ENCODE data around the gene ARHGEF7.
"Not testable (repeated sequence)": the region's sequence is repeated elsewhere in the genome, so short reads cannot be mapped to it uniquely, and the experiment has no call there.

ARHGEF7 gene

GRCh38 chr13:111082240-111082639 lies 32.9 kb upstream of the ARHGEF7 start:
- Histone ChIP-seq H3K27ac (ENCODE audit: low read depth, low read length) (no peak overlapping the region), H3K4me3 (ENCODE audit: low read depth in 1 of 2, low read length in 2 of 2) (no peak overlapping the region), H3K9ac (ENCODE audit: low read length) (no peak overlapping the region), H3K27me3 (ENCODE audit: control insufficient read depth in 1 of 2, insufficient read depth in 2 of 2, low read length in 2 of 2) (no peaks in the 10 kb centered on the region), H3K9me3 (ENCODE audit: low read length) (no peaks in the 10 kb centered on the region), H3K36me3 (ENCODE audit: insufficient read depth, low read length) (no peaks in the 10 kb centered on the region), H3K4me1 (ENCODE audit: insufficient read depth, low read length) (no peaks in the 10 kb centered on the region)

- H3K36me3 ChIP-seq (ENCODE audit: insufficient read depth, low read length); H3K27me3 ChIP-seq (ENCODE audit: control insufficient read depth in 1 of 2, insufficient read depth in 2 of 2, low read length in 2 of 2); H3K9me3 ChIP-seq (ENCODE audit: low read length); H3K9ac ChIP-seq (ENCODE audit: low read length); H3K27ac ChIP-seq (ENCODE audit: low read depth, low read length); H3K4me1 ChIP-seq (ENCODE audit: insufficient read depth, low read length); H3K4me3 ChIP-seq (ENCODE audit: low read depth in 1 of 2, low read length in 2 of 2): not testable (repeated sequence)
These were observed 32.3 kb upstream of the ARHGEF7 start for GRCh38 chr13:111082769-111083168.

DNA sequence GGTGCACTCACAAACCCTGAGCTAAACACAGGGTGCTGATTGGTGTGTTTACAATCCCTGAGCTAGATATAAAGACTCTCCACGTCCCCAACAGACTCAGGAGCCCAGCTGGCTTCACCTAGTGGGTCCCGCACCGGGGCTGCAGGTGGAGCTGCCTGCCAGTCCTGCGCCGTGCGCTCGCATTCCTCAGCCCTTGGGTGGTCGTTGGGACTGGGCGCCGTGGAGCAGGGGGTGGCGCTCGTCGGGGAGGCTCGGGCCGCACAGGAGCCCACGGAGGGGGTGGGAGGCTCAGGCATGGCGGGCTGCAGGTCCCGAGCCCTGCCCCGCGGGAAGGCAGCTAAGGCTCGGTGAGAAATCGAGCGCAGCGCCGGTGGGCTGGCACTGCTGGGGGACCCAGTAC lies 31.4 kb upstream of the ARHGEF7 start:
- H3K27me3 ChIP-seq (ENCODE audit: control insufficient read depth in 1 of 2, insufficient read depth in 2 of 2, low read length in 2 of 2); H3K27ac ChIP-seq (ENCODE audit: low read depth, low read length); H3K9ac ChIP-seq (ENCODE audit: low read length); H3K4me1 ChIP-seq (ENCODE audit: insufficient read depth, low read length); H3K4me3 ChIP-seq (ENCODE audit: low read depth in 1 of 2, low read length in 2 of 2); H3K9me3 ChIP-seq (ENCODE audit: low read length); H3K36me3 ChIP-seq (ENCODE audit: insufficient read depth, low read length): not testable (repeated sequence)

DNA sequence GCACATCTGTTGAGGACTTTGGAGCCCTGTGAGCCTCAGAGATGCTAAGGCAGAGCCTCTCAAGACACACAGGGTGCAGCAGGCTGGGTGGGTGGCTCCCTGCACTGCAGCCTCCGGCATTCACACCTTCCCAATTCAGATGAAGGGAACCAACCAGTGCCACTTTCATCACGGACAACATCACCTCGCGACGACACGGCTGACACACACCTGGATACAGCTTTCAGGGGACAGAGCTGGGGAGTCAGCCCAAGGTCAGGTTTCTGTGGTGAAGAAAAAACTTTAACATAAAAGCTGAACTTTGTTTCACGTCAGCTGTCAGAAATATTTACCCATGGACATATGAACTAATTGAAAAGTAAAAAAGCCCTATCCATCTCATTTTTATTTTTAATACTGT lies 24.9 kb upstream of the ARHGEF7 start:
- Histone ChIP-seq H3K9ac (ENCODE audit: low read length) (no peak overlapping the region), H3K9me3 (ENCODE audit: low read length) (no peaks in the 10 kb centered on the region), H3K27me3 (ENCODE audit: control insufficient read depth in 1 of 2, insufficient read depth in 2 of 2, low read length in 2 of 2) (peaks cover 0 to 15% of the 10 kb centered on the region in 2 donors), H3K27ac (ENCODE audit: low read depth, low read length) (no peak overlapping the region), H3K4me1 (ENCODE audit: insufficient read depth, low read length) (no peaks in the 10 kb centered on the region), H3K4me3 (ENCODE audit: low read depth in 1 of 2, low read length in 2 of 2) (no peak overlapping the region), H3K36me3 (ENCODE audit: insufficient read depth, low read length) (no peaks in the 10 kb centered on the region)

- Histone ChIP-seq H3K9me3 (ENCODE audit: low read length) (no peaks in the 10 kb centered on the region), H3K4me3 (ENCODE audit: low read depth in 1 of 2, low read length in 2 of 2) (no peak overlapping the region), H3K4me1 (ENCODE audit: insufficient read depth, low read length) (no peaks in the 10 kb centered on the region), H3K9ac (ENCODE audit: low read length) (no peak overlapping the region), H3K27me3 (ENCODE audit: control insufficient read depth in 1 of 2, insufficient read depth in 2 of 2, low read length in 2 of 2) (peaks cover 0 to 15% of the 10 kb centered on the region in 2 donors), H3K27ac (ENCODE audit: low read depth, low read length) (no peak overlapping the region), H3K36me3 (ENCODE audit: insufficient read depth, low read length) (no peaks in the 10 kb centered on the region)
These were observed 22.4 kb upstream of the ARHGEF7 start for GRCh38 chr13:111092685-111093084.

DNA sequence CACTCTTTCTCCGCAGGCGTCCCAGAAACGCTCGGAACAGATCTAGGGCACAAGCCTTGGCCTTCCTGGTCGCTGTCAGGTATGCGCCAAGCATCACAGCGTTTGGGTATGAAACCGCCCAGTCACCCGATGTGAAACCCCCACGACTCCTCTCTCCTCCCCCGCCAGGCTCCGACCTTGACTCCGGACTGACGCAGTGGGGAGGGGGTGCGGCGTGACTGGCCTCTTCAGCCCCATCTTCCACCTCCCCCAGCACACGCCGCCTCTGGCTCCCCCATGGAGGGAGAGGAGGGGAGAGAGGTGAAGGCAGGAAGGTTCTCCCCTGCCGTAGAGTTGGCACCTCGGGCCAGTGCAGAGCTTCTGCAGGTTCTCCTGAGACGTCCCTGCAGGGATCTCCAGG lies 22.0 kb upstream of the ARHGEF7 start:
- H3K4me3 ChIP-seq (ENCODE audit: low read depth in 1 of 2, low read length in 2 of 2), result no peak overlapping the region
- H3K9ac ChIP-seq (ENCODE audit: low read length), result no peak overlapping the region
- no peak overlapping the region for H3K27ac ChIP-seq (ENCODE audit: low read depth, low read length)
- H3K27me3 ChIP-seq (ENCODE audit: control insufficient read depth in 1 of 2, insufficient read depth in 2 of 2, low read length in 2 of 2), result peaks cover 0 to 15% of the 10 kb centered on the region in 2 donors
- no peaks in the 10 kb centered on the region for H3K4me1 ChIP-seq (ENCODE audit: insufficient read depth, low read length)
- H3K36me3 ChIP-seq (ENCODE audit: insufficient read depth, low read length), result no peaks in the 10 kb centered on the region
- no peaks in the 10 kb centered on the region for H3K9me3 ChIP-seq (ENCODE audit: low read length)

DNA sequence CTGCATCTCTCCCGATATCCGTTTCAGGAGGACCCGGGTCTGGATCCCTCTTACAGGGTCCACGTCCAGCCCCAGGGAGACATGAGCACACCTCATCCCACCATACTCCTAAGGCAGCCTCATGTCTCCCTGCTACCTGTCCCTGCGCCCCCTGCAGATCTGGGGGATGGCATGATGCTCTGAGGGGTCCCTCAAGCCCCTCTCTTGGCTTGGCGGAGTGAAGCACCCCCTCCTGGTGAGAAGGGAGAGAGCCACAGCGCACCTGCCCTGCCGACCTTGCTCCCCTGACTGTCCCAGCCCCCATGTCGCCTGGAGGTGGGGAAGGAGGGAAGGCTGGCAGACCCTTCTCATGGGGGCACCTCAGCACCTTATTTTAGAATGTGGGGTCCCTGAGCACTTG lies 21.5 kb upstream of the ARHGEF7 start:
- Histone ChIP-seq H3K9me3 (ENCODE audit: low read length) (no peaks in the 10 kb centered on the region), H3K9ac (ENCODE audit: low read length) (no peak overlapping the region), H3K27ac (ENCODE audit: low read depth, low read length) (no peak overlapping the region), H3K4me1 (ENCODE audit: insufficient read depth, low read length) (no peaks in the 10 kb centered on the region), H3K27me3 (ENCODE audit: control insufficient read depth in 1 of 2, insufficient read depth in 2 of 2, low read length in 2 of 2) (peaks cover 0 to 15% of the 10 kb centered on the region in 2 donors), H3K4me3 (ENCODE audit: low read depth in 1 of 2, low read length in 2 of 2) (no peak overlapping the region), H3K36me3 (ENCODE audit: insufficient read depth, low read length) (no peaks in the 10 kb centered on the region)

DNA sequence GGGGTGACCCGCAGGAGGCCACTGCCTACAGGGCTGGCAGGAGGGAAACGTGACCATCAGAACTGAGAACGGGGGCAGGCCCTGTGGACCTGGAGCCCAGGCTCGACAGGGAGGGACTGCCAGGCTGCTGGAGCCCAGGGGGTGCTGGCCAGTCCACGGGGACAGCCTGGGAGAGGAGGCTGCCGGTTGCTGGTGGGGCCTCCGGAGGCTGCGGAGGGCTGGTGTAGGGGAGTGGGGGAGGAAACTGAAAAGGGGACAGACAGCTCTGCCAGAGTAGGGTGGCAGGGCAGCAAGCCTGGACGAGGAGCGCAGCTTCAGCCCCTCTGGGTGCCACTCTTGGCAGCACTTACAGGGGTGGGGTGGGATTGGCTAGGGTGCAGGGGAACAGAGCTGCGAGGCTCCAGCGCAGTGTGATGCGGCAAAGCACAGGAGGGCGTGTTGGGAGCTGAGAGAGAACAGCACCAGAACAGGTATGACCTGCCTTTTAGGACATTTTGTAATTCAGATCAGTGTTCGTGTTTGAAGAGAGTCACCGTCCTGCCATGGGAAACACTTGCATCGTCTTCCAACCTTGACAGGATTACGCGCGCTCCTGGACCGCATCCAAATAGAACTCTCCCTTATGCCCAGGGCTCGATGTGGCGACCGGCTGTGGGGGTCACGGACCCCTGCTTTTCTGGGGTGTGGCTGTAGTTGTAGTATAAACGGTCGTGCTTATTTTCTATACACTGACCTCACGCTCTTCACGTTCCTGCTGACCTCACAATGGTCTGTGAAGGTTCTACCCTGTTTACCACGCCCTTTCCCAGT lies 19.9 kb upstream of the ARHGEF7 start:
- Histone ChIP-seq H3K4me3 (ENCODE audit: low read depth in 1 of 2, low read length in 2 of 2) (no peak overlapping the region), H3K4me1 (ENCODE audit: insufficient read depth, low read length) (no peaks in the 10 kb centered on the region), H3K9ac (ENCODE audit: low read length) (no peak overlapping the region), H3K27me3 (ENCODE audit: control insufficient read depth in 1 of 2, insufficient read depth in 2 of 2, low read length in 2 of 2) (peaks cover 0 to 15% of the 10 kb centered on the region in 2 donors), H3K36me3 (ENCODE audit: insufficient read depth, low read length) (no peaks in the 10 kb centered on the region), H3K27ac (ENCODE audit: low read depth, low read length) (no peak overlapping the region), H3K9me3 (ENCODE audit: low read length) (no peaks in the 10 kb centered on the region)

- Histone ChIP-seq H3K27me3 (ENCODE audit: control insufficient read depth in 1 of 2, insufficient read depth in 2 of 2, low read length in 2 of 2) (peaks cover 0 to 15% of the 10 kb centered on the region in 2 donors), H3K27ac (ENCODE audit: low read depth, low read length) (no peak overlapping the region), H3K36me3 (ENCODE audit: insufficient read depth, low read length) (no peaks in the 10 kb centered on the region), H3K4me1 (ENCODE audit: insufficient read depth, low read length) (no peaks in the 10 kb centered on the region), H3K4me3 (ENCODE audit: low read depth in 1 of 2, low read length in 2 of 2) (no peak overlapping the region), H3K9ac (ENCODE audit: low read length) (no peak overlapping the region), H3K9me3 (ENCODE audit: low read length) (no peaks in the 10 kb centered on the region)
These were observed 19.1 kb upstream of the ARHGEF7 start for GRCh38 chr13:111095911-111096501.

GRCh38 chr13:111099290-111099689 lies 15.8 kb upstream of the ARHGEF7 start:
- Histone ChIP-seq H3K27ac (ENCODE audit: low read depth, low read length) (no peak overlapping the region), H3K27me3 (ENCODE audit: control insufficient read depth in 1 of 2, insufficient read depth in 2 of 2, low read length in 2 of 2) (peaks cover 0 to 5% of the 10 kb centered on the region in 2 donors), H3K4me3 (ENCODE audit: low read depth in 1 of 2, low read length in 2 of 2) (no peak overlapping the region)

DNA sequence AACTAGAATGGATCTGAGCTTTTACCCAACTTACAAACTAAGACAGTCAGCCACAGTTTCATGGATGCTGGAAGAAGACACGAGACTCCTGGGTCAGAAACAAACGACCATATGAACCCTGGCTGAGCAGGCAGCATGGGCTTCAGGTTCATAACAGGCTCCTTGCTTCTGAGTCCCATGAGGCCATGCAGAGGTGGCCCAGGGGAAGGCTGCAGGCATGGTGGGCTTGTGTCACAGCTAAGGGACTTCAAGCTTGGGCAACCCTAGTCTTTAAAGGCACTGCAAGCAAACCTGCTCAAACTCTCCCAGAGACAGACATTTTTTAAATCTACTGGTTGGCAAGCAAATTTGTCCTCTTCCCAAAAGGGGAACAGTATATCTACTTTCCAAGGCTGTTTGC lies 5.1 kb upstream of the ARHGEF7 start:
- H3K27me3 ChIP-seq (ENCODE audit: control insufficient read depth in 1 of 2, insufficient read depth in 2 of 2, low read length in 2 of 2), result peaks cover 0 to 14% of the 10 kb centered on the region in 2 donors
- no peak overlapping the region for H3K9ac ChIP-seq (ENCODE audit: low read length)
- H3K9me3 ChIP-seq (ENCODE audit: low read length), result peaks cover 7% of the 10 kb centered on the region
- H3K36me3 ChIP-seq (ENCODE audit: insufficient read depth, low read length), result no peaks in the 10 kb centered on the region
- H3K4me3 ChIP-seq (ENCODE audit: low read depth in 1 of 2, low read length in 2 of 2), result no peak overlapping the region
- H3K4me1 ChIP-seq (ENCODE audit: insufficient read depth, low read length), result no peaks in the 10 kb centered on the region
- H3K27ac ChIP-seq (ENCODE audit: low read depth, low read length), result no peak overlapping the region

More at GRCh38 chr13:111099290-111099689, 15.8 kb upstream of the ARHGEF7 start:
- Histone ChIP-seq H3K4me1 (ENCODE audit: insufficient read depth, low read length) (no peaks in the 10 kb centered on the region), H3K36me3 (ENCODE audit: insufficient read depth, low read length) (no peaks in the 10 kb centered on the region), H3K9me3 (ENCODE audit: low read length) (no peaks in the 10 kb centered on the region), H3K9ac (ENCODE audit: low read length) (no peak overlapping the region)

Data from muscle layer of colon (tissue), 2 donors.